ENCODE measurements around the gene GNPAT.

The GNPAT gene

DNA sequence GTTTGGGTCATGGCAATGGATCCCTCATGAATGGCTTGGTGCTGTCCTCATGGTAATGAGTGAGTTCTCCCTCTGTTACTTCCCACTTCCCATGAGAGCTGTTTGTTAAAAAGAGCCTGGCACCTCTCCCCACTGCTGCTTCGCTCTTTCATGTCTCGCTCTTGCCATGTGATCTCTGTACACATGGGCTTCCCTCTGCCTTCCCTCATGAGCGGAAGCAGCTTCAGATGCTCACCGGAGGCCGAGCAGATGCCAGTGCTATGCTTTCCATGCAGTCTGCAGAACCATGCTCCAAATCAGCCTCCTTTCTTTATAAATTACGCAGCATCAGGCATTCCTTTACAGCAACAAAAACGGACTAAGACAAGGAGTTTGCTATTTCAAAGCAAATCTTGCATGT, 14.9 kb upstream of the GNPAT start:
- Histone ChIP-seq H3K4me1 (ENCODE audit: control insufficient read depth in 2 of 2, insufficient read depth in 2 of 2, low read length in 2 of 2) (no peaks in the 10 kb centered on the region), H3K27me3 (ENCODE audit: control insufficient read depth in 2 of 2, insufficient read depth in 2 of 2, low read length in 2 of 2) (no peaks in the 10 kb centered on the region), H3K9ac (ENCODE audit: low read depth in 1 of 2, low read length in 2 of 2) (no peak overlapping the region), H3K9me3 (ENCODE audit: control insufficient read depth in 2 of 2, low read length in 2 of 2) (no peaks in the 10 kb centered on the region), H3K4me3 (ENCODE audit: low read length in 2 of 2) (no peak overlapping the region), H3K36me3 (ENCODE audit: control insufficient read depth in 2 of 2, insufficient read depth in 2 of 2, low read length in 2 of 2) (peaks cover 44 to 49% of the 10 kb centered on the region in 2 donors), H3K27ac (ENCODE audit: low read depth in 2 of 2, low read length in 2 of 2) (no peak overlapping the region)

- H3K27ac ChIP-seq (ENCODE audit: low read depth in 2 of 2, low read length in 2 of 2) = no peak overlapping the region
- no peaks in the 10 kb centered on the region for H3K9me3 ChIP-seq (ENCODE audit: control insufficient read depth in 2 of 2, low read length in 2 of 2)
- no peaks in the 10 kb centered on the region for H3K27me3 ChIP-seq (ENCODE audit: control insufficient read depth in 2 of 2, insufficient read depth in 2 of 2, low read length in 2 of 2)
- no peak overlapping the region for H3K4me3 ChIP-seq (ENCODE audit: low read length in 2 of 2)
- H3K36me3 ChIP-seq (ENCODE audit: control insufficient read depth in 2 of 2, insufficient read depth in 2 of 2, low read length in 2 of 2) = peaks cover 15% of the 10 kb centered on the region in 2 donors
- H3K9ac ChIP-seq (ENCODE audit: low read depth in 1 of 2, low read length in 2 of 2) = no peak overlapping the region
- H3K4me1 ChIP-seq (ENCODE audit: control insufficient read depth in 2 of 2, insufficient read depth in 2 of 2, low read length in 2 of 2) = peaks cover 10 to 33% of the 10 kb centered on the region in 2 donors
These were observed 9.5 kb upstream of the GNPAT start for GRCh38 chr1:231231511-231231910.

DNA sequence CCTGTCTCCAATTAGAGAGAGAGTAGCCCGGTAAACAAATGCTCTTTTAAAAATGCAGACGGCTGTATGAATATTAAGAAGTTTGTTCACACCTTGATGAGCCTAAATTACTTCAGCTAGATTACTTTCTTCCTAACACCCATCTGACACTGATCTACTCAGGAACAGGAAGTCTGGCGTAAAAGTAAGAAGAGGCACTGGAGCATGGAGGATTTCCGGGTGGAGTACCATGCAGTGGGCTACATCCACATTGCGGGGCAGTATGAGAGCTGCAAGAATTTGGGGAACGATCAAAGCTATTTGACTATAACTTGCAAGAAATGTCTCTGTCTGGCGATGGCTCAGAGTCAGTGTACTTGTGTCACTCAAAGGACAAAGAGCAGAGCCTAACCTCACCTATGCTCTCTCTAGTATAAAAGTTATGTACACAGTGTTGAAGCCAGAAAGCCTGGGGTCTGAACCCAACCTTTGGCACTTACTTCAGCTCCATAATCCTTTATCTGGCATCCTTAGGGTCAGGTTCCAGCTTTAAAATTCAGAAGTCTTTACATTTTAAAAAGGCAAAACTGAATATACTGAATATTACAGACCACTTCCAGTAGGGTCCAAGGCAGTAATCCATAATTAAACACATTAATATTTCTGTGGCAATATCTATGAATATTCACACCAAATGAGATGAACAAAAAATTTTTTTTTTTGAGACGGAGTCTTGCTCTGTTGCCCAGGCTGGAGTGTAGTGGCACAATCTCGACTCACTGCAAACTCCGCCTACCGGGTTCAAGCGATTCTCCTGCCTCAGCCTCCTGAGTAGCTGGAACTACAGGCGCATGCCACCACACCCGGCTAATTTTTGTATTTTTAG, 7.9 kb upstream of the GNPAT start:
- peaks cover 14 to 36% of the 10 kb centered on the region in 2 donors for H3K4me1 ChIP-seq (ENCODE audit: control insufficient read depth in 2 of 2, insufficient read depth in 2 of 2, low read length in 2 of 2)
- no peaks in the 10 kb centered on the region for H3K9me3 ChIP-seq (ENCODE audit: control insufficient read depth in 2 of 2, low read length in 2 of 2)
- peak overlapping the region in 1 of 2 donors; percentile 14 for H3K4me3 ChIP-seq (ENCODE audit: low read length in 2 of 2)
- no peaks in the 10 kb centered on the region for H3K27me3 ChIP-seq (ENCODE audit: control insufficient read depth in 2 of 2, insufficient read depth in 2 of 2, low read length in 2 of 2)
- peaks cover 15 to 18% of the 10 kb centered on the region in 2 donors for H3K36me3 ChIP-seq (ENCODE audit: control insufficient read depth in 2 of 2, insufficient read depth in 2 of 2, low read length in 2 of 2)
- no peak overlapping the region for H3K9ac ChIP-seq (ENCODE audit: low read depth in 1 of 2, low read length in 2 of 2)
- H3K27ac ChIP-seq (ENCODE audit: low read depth in 2 of 2, low read length in 2 of 2) = peak overlapping the region; percentile 32 to 52

- H3K36me3 ChIP-seq (ENCODE audit: control insufficient read depth in 2 of 2, insufficient read depth in 2 of 2, low read length in 2 of 2) = peaks cover 23 to 26% of the 10 kb centered on the region in 2 donors
- H3K4me3 ChIP-seq (ENCODE audit: low read length in 2 of 2) = peak overlapping the region in 1 of 2 donors; percentile 14
- peaks cover 14 to 36% of the 10 kb centered on the region in 2 donors for H3K4me1 ChIP-seq (ENCODE audit: control insufficient read depth in 2 of 2, insufficient read depth in 2 of 2, low read length in 2 of 2)
- no peak overlapping the region for H3K9ac ChIP-seq (ENCODE audit: low read depth in 1 of 2, low read length in 2 of 2)
- H3K9me3 ChIP-seq (ENCODE audit: control insufficient read depth in 2 of 2, low read length in 2 of 2) = no peaks in the 10 kb centered on the region
- no peaks in the 10 kb centered on the region for H3K27me3 ChIP-seq (ENCODE audit: control insufficient read depth in 2 of 2, insufficient read depth in 2 of 2, low read length in 2 of 2)
- H3K27ac ChIP-seq (ENCODE audit: low read depth in 2 of 2, low read length in 2 of 2) = peak overlapping the region; percentile 32 to 76
These were observed 7.1 kb upstream of the GNPAT start for GRCh38 chr1:231233735-231234417.

DNA sequence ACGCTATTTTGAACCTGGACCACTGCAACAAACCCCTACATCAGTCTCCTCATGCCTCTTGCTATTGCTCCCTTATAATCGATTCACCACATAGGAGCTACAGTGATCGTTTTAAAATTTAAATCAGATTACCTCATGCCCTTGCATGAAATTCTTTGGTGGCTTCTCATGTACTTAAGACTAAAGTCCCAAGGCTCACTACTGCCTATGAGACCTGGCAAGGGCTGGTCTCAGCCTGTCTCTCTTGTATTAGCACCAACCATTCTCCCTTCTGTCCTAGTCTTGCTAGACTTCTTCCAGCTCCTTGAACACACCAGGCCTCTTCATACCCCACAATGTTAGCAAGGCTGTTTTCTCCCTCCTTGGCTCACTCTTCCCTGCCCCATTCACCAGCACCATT, 6.5 kb upstream of the GNPAT start:
- Histone ChIP-seq H3K9ac (ENCODE audit: low read depth in 1 of 2, low read length in 2 of 2) (no peak overlapping the region), H3K4me3 (ENCODE audit: low read length in 2 of 2) (peak overlapping the region in 1 of 2 donors; percentile 14), H3K27ac (ENCODE audit: low read depth in 2 of 2, low read length in 2 of 2) (peak overlapping the region; percentile 32 to 76), H3K36me3 (ENCODE audit: control insufficient read depth in 2 of 2, insufficient read depth in 2 of 2, low read length in 2 of 2) (peaks cover 25 to 26% of the 10 kb centered on the region in 2 donors), H3K4me1 (ENCODE audit: control insufficient read depth in 2 of 2, insufficient read depth in 2 of 2, low read length in 2 of 2) (peaks cover 15 to 37% of the 10 kb centered on the region in 2 donors), H3K27me3 (ENCODE audit: control insufficient read depth in 2 of 2, insufficient read depth in 2 of 2, low read length in 2 of 2) (no peaks in the 10 kb centered on the region), H3K9me3 (ENCODE audit: control insufficient read depth in 2 of 2, low read length in 2 of 2) (no peaks in the 10 kb centered on the region)

- H3K4me3 ChIP-seq (ENCODE audit: low read length in 2 of 2) = no peak overlapping the region
- H3K27me3 ChIP-seq (ENCODE audit: control insufficient read depth in 2 of 2, insufficient read depth in 2 of 2, low read length in 2 of 2) = no peaks in the 10 kb centered on the region
- H3K9me3 ChIP-seq (ENCODE audit: control insufficient read depth in 2 of 2, low read length in 2 of 2) = no peaks in the 10 kb centered on the region
- H3K36me3 ChIP-seq (ENCODE audit: control insufficient read depth in 2 of 2, insufficient read depth in 2 of 2, low read length in 2 of 2) = peaks cover 20 to 22% of the 10 kb centered on the region in 2 donors
- peak overlapping the region; percentile 59 to 60 for H3K27ac ChIP-seq (ENCODE audit: low read depth in 2 of 2, low read length in 2 of 2)
- H3K9ac ChIP-seq (ENCODE audit: low read depth in 1 of 2, low read length in 2 of 2) = no peak overlapping the region
- H3K4me1 ChIP-seq (ENCODE audit: control insufficient read depth in 2 of 2, insufficient read depth in 2 of 2, low read length in 2 of 2) = peaks cover 23 to 47% of the 10 kb centered on the region in 2 donors
These were observed 5.3 kb upstream of the GNPAT start for GRCh38 chr1:231235526-231236207.

- no peaks in the 10 kb centered on the region for H3K9me3 ChIP-seq (ENCODE audit: control insufficient read depth in 2 of 2, low read length in 2 of 2)
- H3K4me3 ChIP-seq (ENCODE audit: low read length in 2 of 2) = peak overlapping the region in 1 of 2 donors; percentile 4
- no peaks in the 10 kb centered on the region for H3K27me3 ChIP-seq (ENCODE audit: control insufficient read depth in 2 of 2, insufficient read depth in 2 of 2, low read length in 2 of 2)
- peaks cover 16 to 19% of the 10 kb centered on the region in 2 donors for H3K36me3 ChIP-seq (ENCODE audit: control insufficient read depth in 2 of 2, insufficient read depth in 2 of 2, low read length in 2 of 2)
- H3K9ac ChIP-seq (ENCODE audit: low read depth in 1 of 2, low read length in 2 of 2) = no peak overlapping the region
- H3K4me1 ChIP-seq (ENCODE audit: control insufficient read depth in 2 of 2, insufficient read depth in 2 of 2, low read length in 2 of 2) = peaks cover 23 to 47% of the 10 kb centered on the region in 2 donors
- peak overlapping the region; percentile 59 to 60 for H3K27ac ChIP-seq (ENCODE audit: low read depth in 2 of 2, low read length in 2 of 2)
These were observed 4.8 kb upstream of the GNPAT start for GRCh38 chr1:231236208-231236591.

GRCh38 chr1:231236938-231237337, 4.1 kb upstream of the GNPAT start:
- H3K4me3 ChIP-seq (ENCODE audit: low read length in 2 of 2) = no peak overlapping the region
- peaks cover 23 to 49% of the 10 kb centered on the region in 2 donors for H3K4me1 ChIP-seq (ENCODE audit: control insufficient read depth in 2 of 2, insufficient read depth in 2 of 2, low read length in 2 of 2)
- no peaks in the 10 kb centered on the region for H3K27me3 ChIP-seq (ENCODE audit: control insufficient read depth in 2 of 2, insufficient read depth in 2 of 2, low read length in 2 of 2)
- peak overlapping the region in 1 of 2 donors; percentile 11 for H3K27ac ChIP-seq (ENCODE audit: low read depth in 2 of 2, low read length in 2 of 2)
- H3K36me3 ChIP-seq (ENCODE audit: control insufficient read depth in 2 of 2, insufficient read depth in 2 of 2, low read length in 2 of 2) = peaks cover 16 to 19% of the 10 kb centered on the region in 2 donors
- H3K9ac ChIP-seq (ENCODE audit: low read depth in 1 of 2, low read length in 2 of 2) = no peak overlapping the region
- no peaks in the 10 kb centered on the region for H3K9me3 ChIP-seq (ENCODE audit: control insufficient read depth in 2 of 2, low read length in 2 of 2)

GRCh38 chr1:231238298-231238697, 2.7 kb upstream of the GNPAT start:
- no peaks in the 10 kb centered on the region for H3K27me3 ChIP-seq (ENCODE audit: control insufficient read depth in 2 of 2, insufficient read depth in 2 of 2, low read length in 2 of 2)
- no peak overlapping the region for H3K4me3 ChIP-seq (ENCODE audit: low read length in 2 of 2)
- no peak overlapping the region for H3K27ac ChIP-seq (ENCODE audit: low read depth in 2 of 2, low read length in 2 of 2)
- H3K36me3 ChIP-seq (ENCODE audit: control insufficient read depth in 2 of 2, insufficient read depth in 2 of 2, low read length in 2 of 2) = peaks cover 16 to 19% of the 10 kb centered on the region in 2 donors
- no peaks in the 10 kb centered on the region for H3K9me3 ChIP-seq (ENCODE audit: control insufficient read depth in 2 of 2, low read length in 2 of 2)
- no peak overlapping the region for H3K9ac ChIP-seq (ENCODE audit: low read depth in 1 of 2, low read length in 2 of 2)
- peaks cover 30 to 53% of the 10 kb centered on the region in 2 donors for H3K4me1 ChIP-seq (ENCODE audit: control insufficient read depth in 2 of 2, insufficient read depth in 2 of 2, low read length in 2 of 2)

DNA sequence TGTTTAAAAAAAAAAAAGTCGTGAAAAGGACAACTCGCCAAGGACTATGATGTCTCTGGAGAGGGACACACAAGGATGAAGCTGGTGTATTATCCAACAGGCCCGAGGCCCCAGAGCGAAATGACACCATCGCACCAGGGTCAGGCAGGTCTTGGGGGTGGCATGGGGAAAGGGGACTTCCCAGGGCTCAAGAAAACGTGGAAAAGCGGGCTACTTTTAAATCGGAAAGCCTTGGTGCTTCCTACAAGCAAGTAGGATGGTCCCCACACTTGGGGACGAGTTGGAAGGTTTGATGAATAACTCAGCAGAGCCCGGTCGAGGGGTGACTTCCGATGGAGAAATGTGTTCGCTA, 505 bp upstream of the GNPAT start:
- H3K36me3 ChIP-seq (ENCODE audit: control insufficient read depth in 2 of 2, insufficient read depth in 2 of 2, low read length in 2 of 2) = peaks cover 16 to 19% of the 10 kb centered on the region in 2 donors
- no peaks in the 10 kb centered on the region for H3K9me3 ChIP-seq (ENCODE audit: control insufficient read depth in 2 of 2, low read length in 2 of 2)
- H3K27me3 ChIP-seq (ENCODE audit: control insufficient read depth in 2 of 2, insufficient read depth in 2 of 2, low read length in 2 of 2) = no peaks in the 10 kb centered on the region
- H3K4me1 ChIP-seq (ENCODE audit: control insufficient read depth in 2 of 2, insufficient read depth in 2 of 2, low read length in 2 of 2) = peaks cover 21 to 36% of the 10 kb centered on the region in 2 donors
- H3K4me3 ChIP-seq (ENCODE audit: low read length in 2 of 2) = peak overlapping the region; percentile 83 to 97
- H3K9ac ChIP-seq (ENCODE audit: low read depth in 1 of 2, low read length in 2 of 2) = peak overlapping the region; percentile 74 to 91
- H3K27ac ChIP-seq (ENCODE audit: low read depth in 2 of 2, low read length in 2 of 2) = peak overlapping the region; percentile 71 to 83
